Fibroblast of mammary gland (primary cell): ENCODE results near the gene USB1.

Source experiments
- DNase-seq: peaks from one replicate; pipeline ENCODE4 v3.0.0-alpha.2; 2010; ENCODE audit warnings: low read depth
- H3K4me3 ChIP-seq: 2 replicates; pipeline ENCODE4 v1.5.1; 2011; ENCODE audit warnings: low read depth, mild to moderate bottlenecking, low read length, moderate library complexity; ENCODE audit not compliant: control insufficient read depth
- CTCF ChIP-seq: conservative IDR thresholded peaks from 2 replicates; pipeline ENCODE4 v1.5.1; 2011; ENCODE audit warnings: low read depth, low read length, inconsistent platforms; ENCODE audit not compliant: control insufficient read depth, insufficient read depth

The USB1 gene

GRCh38 chr16:57961538-57961937 lies 39.7 kb upstream of the USB1 start:
- DNase-seq, result no peak
- TF ChIP-seq CTCF, result no peak
- H3K4me3 ChIP-seq, result no peak overlapping the region

- DNase-seq, result no peak
- no peak for TF ChIP-seq CTCF
- no peak overlapping the region for H3K4me3 ChIP-seq
Measured at GRCh38 chr16:57962046-57962445, 39.2 kb upstream of the USB1 start.

GRCh38 chr16:57962756-57963155 lies 38.5 kb upstream of the USB1 start:
- TF ChIP-seq CTCF, result no peak
- no peak overlapping the region for H3K4me3 ChIP-seq
- DNase-seq, result no peak

- DNase-seq, result no peak
- H3K4me3 ChIP-seq, result no peak overlapping the region
- no peak for TF ChIP-seq CTCF
Measured at GRCh38 chr16:57964157-57964700, 37.0 kb upstream of the USB1 start.

DNA sequence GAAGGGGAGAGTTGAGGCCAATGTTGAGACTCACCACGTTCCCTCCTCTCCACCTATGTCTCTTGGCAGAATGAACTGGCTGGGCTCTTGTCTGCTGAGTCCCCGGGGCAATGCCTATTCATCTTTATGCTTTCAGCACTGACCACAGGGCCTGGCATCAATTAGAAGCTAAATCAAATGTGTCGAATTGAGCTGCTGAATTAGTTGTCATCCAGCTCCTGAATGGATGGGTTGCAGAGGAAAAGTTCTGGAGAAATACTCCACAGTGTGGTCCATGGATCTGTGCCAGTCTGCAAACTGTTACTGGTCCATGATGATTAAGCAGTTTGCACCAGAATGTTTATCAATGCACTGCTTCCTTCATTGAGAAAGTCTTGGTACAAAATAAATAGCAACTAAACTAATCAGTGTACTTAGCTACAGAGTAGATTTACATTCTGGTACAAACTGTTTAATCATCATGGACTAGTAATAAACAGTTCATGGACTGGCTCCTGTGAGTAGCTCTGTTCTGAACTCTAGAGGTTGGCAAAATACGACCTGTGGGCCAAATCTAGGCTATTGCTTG lies 34.9 kb upstream of the USB1 start:
- H3K4me3 ChIP-seq, result no peak overlapping the region
- no peak for TF ChIP-seq CTCF
- peak; percentile 31 for DNase-seq

- no peak for DNase-seq
- TF ChIP-seq CTCF, result no peak
- H3K4me3 ChIP-seq, result no peak overlapping the region
Measured at GRCh38 chr16:57966986-57967385, 34.2 kb upstream of the USB1 start.

GRCh38 chr16:57967916-57968315 lies 33.3 kb upstream of the USB1 start:
- DNase-seq, result no peak
- no peak overlapping the region for H3K4me3 ChIP-seq
- TF ChIP-seq CTCF, result no peak
